H9 (cell line): ENCODE measurements around the gene TSPAN17. TPM values are rescaled to one million over a fixed set of nuclear protein-coding genes. Genes with fewer than 3 reads are reported as not detected.

ENCODE experiments used
- DNase-seq: peaks from one replicate; pipeline ENCODE4 v3.0.0-alpha.2; 2017
- H2AFZ ChIP-seq: one replicate; pipeline ENCODE4 v1.6.1; 2013; ENCODE audit warnings: mild to moderate bottlenecking, low read length, control low read depth, moderate library complexity
- H2AK5ac ChIP-seq: 2 replicates; pipeline ENCODE4 v1.6.1; 2013; ENCODE audit warnings: low read length, control low read depth, mixed read lengths; ENCODE audit not compliant: insufficient read length
- H2BK120ac ChIP-seq: one replicate; pipeline ENCODE4 v1.6.1; 2013; ENCODE audit warnings: low read depth, mild to moderate bottlenecking, low read length, control low read depth, inconsistent platforms; ENCODE audit not compliant: poor library complexity, severe bottlenecking
- H2BK12ac ChIP-seq: 2 replicates; pipeline ENCODE4 v1.6.1; 2013; ENCODE audit warnings: low read length, control low read depth, mixed read lengths, low read depth; ENCODE audit not compliant: insufficient read length
- H2BK15ac ChIP-seq: 2 replicates; pipeline ENCODE4 v1.6.1; 2013; ENCODE audit warnings: low read depth, low read length, control low read depth
- H2BK20ac ChIP-seq: one replicate; pipeline ENCODE4 v1.6.1; 2013; ENCODE audit warnings: low read depth, mild to moderate bottlenecking, low read length, control low read depth, inconsistent platforms; ENCODE audit not compliant: poor library complexity, severe bottlenecking
- H2BK5ac ChIP-seq: 2 replicates; pipeline ENCODE4 v1.6.1; 2013; ENCODE audit warnings: low read length, control low read depth, mixed read lengths; ENCODE audit not compliant: insufficient read length
- H3K14ac ChIP-seq: 2 replicates; pipeline ENCODE4 v1.6.1; 2013; ENCODE audit warnings: low read length, control low read depth; ENCODE audit not compliant: insufficient read depth
- H3K18ac ChIP-seq: 2 replicates; pipeline ENCODE4 v1.6.1; 2013; ENCODE audit warnings: low read depth, mild to moderate bottlenecking, mixed read lengths, low read length, control low read depth; ENCODE audit not compliant: insufficient read length
- H3K23ac ChIP-seq: 2 replicates; pipeline ENCODE4 v1.6.1; 2013; ENCODE audit warnings: low read length, control low read depth, mixed read lengths, low read depth; ENCODE audit not compliant: insufficient read length
- H3K23me2 ChIP-seq: 2 replicates; pipeline ENCODE4 v1.6.1; 2013; ENCODE audit warnings: low read depth, mild to moderate bottlenecking, mixed read lengths, low read length, control low read depth; ENCODE audit not compliant: insufficient read length, poor library complexity, severe bottlenecking
- H3K27ac ChIP-seq: 2 replicates; pipeline ENCODE4 v1.5.1; 2013; ENCODE audit warnings: low read length, control low read depth, mixed read lengths, low read depth; ENCODE audit not compliant: insufficient read length
- H3K27me3 ChIP-seq: 2 replicates; pipeline ENCODE4 v1.6.1; 2013; ENCODE audit warnings: low read length, control low read depth, inconsistent platforms; ENCODE audit not compliant: insufficient read depth
- H3K4ac ChIP-seq: 2 replicates; pipeline ENCODE4 v1.6.1; 2013; ENCODE audit warnings: low read depth, mild to moderate bottlenecking, control low read depth, inconsistent platforms, low read length, moderate library complexity
- H3K4me1 ChIP-seq: 2 replicates; pipeline ENCODE4 v1.6.1; 2013; ENCODE audit warnings: low read length, control low read depth, inconsistent platforms; ENCODE audit not compliant: insufficient read depth
- H3K4me2 ChIP-seq: 2 replicates; pipeline ENCODE4 v1.6.1; 2013; ENCODE audit warnings: low read length, control low read depth, mixed read lengths; ENCODE audit not compliant: insufficient read length, insufficient read depth
- H3K56ac ChIP-seq: 2 replicates; pipeline ENCODE4 v1.6.1; 2013; ENCODE audit warnings: low read depth, mild to moderate bottlenecking, mixed read lengths, low read length, control low read depth; ENCODE audit not compliant: insufficient read length
- H3K79me1 ChIP-seq: 2 replicates; pipeline ENCODE4 v1.6.1; 2013; ENCODE audit warnings: low read depth, mild to moderate bottlenecking, moderate library complexity, low read length, control low read depth, inconsistent platforms; ENCODE audit not compliant: insufficient read depth, poor library complexity, severe bottlenecking
- H3K79me2 ChIP-seq: 2 replicates; pipeline ENCODE4 v1.6.1; 2013; ENCODE audit warnings: low read length, control low read depth, inconsistent platforms; ENCODE audit not compliant: insufficient read depth
- H3K9ac ChIP-seq: 2 replicates; pipeline ENCODE4 v1.6.1; 2013; ENCODE audit warnings: low read length, control low read depth, mixed read lengths; ENCODE audit not compliant: insufficient read length; ENCODE audit errors: extremely low read depth
- H3K9me3 ChIP-seq: one replicate; pipeline ENCODE4 v1.6.1; 2013; ENCODE audit warnings: low read depth, low read length, inconsistent platforms; ENCODE audit not compliant: control insufficient read depth
- H3T11ph ChIP-seq: one replicate; pipeline ENCODE4 v1.6.1; 2013; ENCODE audit warnings: mild to moderate bottlenecking, low read length, control low read depth, inconsistent platforms
- H4K20me1 ChIP-seq: one replicate; pipeline ENCODE4 v1.6.1; 2013; ENCODE audit not compliant: control insufficient read depth, insufficient read length, insufficient read depth
- H4K5ac ChIP-seq: 2 replicates; pipeline ENCODE4 v1.6.1; 2013; ENCODE audit warnings: low read depth, mild to moderate bottlenecking, mixed read lengths, low read length, control low read depth; ENCODE audit not compliant: insufficient read length
- H4K8ac ChIP-seq: replicated peaks from 2 replicates; pipeline ENCODE4 v1.6.1; 2013; ENCODE audit warnings: low read length, control low read depth, mixed read lengths, low read depth; ENCODE audit not compliant: insufficient read length
- H4K91ac ChIP-seq: 2 replicates; pipeline ENCODE4 v1.6.1; 2013; ENCODE audit warnings: low read depth, mild to moderate bottlenecking, moderate library complexity, mixed read lengths, low read length, control low read depth; ENCODE audit not compliant: insufficient read length
- H3K27ac Mint-ChIP-seq, 3 experiments: 2 replicates in 2 of 3; 3 replicates in 1 of 3; pipeline ENCODE4 v1.8.0; 2020 to 2021; ENCODE audit warnings: mixed read lengths in 3 of 3, mild to moderate bottlenecking in 1 of 3, moderate library complexity in 1 of 3
- H3K27me3 Mint-ChIP-seq: 2 replicates; pipeline ENCODE4 v1.8.0; 2021; ENCODE audit warnings: low read depth, mild to moderate bottlenecking, moderate library complexity, mixed read lengths
- H3K36me3 Mint-ChIP-seq, 3 experiments: 2 replicates in 2 of 3; 3 replicates in 1 of 3; pipeline ENCODE4 v1.8.0; 2020 to 2021; ENCODE audit warnings: low read depth in 3 of 3, mixed read lengths in 3 of 3; ENCODE audit not compliant: insufficient read depth in 1 of 3
- H3K4me1 Mint-ChIP-seq, 2 experiments: 2 replicates each; pipeline ENCODE4 v1.8.0; 2020; ENCODE audit warnings: mixed read lengths in 2 of 2
- H3K4me3 Mint-ChIP-seq, 2 experiments: 2 replicates in 1 of 2; 3 replicates in 1 of 2; pipeline ENCODE4 v1.8.0; 2020 to 2021; ENCODE audit warnings: mild to moderate bottlenecking in 2 of 2, mixed read lengths in 2 of 2, moderate library complexity in 1 of 2
- H3K9me3 Mint-ChIP-seq, 2 experiments: 2 replicates in 1 of 2; 3 replicates in 1 of 2; pipeline ENCODE4 v1.8.0; 2020; ENCODE audit warnings: mild to moderate bottlenecking in 2 of 2, mixed read lengths in 2 of 2, moderate library complexity in 1 of 2
- CTCF ChIP-seq: fragments of 200-600 bp; sonication (generic); conservative IDR thresholded peaks from 3 replicates; pipeline ENCODE4 v1.8.0; 2021; ENCODE audit warnings: antibody characterized with exemption, mild to moderate bottlenecking
- WGBS: extraction: QIAGEN DNeasy Blood & Tissue Kit; methylation state at CpG from one replicate; pipeline ENCODE4 v1.1.7; 2013; ENCODE audit warnings: missing lambda C conversion rate, low lambda C conversion rate, mixed read lengths; ENCODE audit not compliant: insufficient read length; ENCODE audit errors: extremely low coverage; 5-methylcytosine and 5-hydroxymethylcytosine counted together
- total RNA-seq: library from RNA; stranded (reverse); gene quantifications from 2 replicates; pipeline ENCODE4 v1.2.1, GENCODE V29; 2021

TSPAN17 gene
- total RNA-seq, 1 experiment from 2014 or later, result 46.8 TPM

GRCh38 chr5:176663566-176663965 lies 16.3 kb downstream of the TSPAN17 start:
- H2BK5ac ChIP-seq, result no peak overlapping the region
- no peak for DNase-seq
- no peak overlapping the region for H3T11ph ChIP-seq
- no peak overlapping the region for H3K4ac ChIP-seq
- Mint-ChIP-seq H3K4me1 (peaks cover 9 to 27% of the 10 kb centered on the region in 2 experiments), H3K4me3 (no peak overlapping the region), H3K27me3 (peaks cover 3% of the 10 kb centered on the region), H3K9me3 (peaks cover 5 to 6% of the 10 kb centered on the region in 2 experiments; a peak in 3 of 5 replicates), H3K36me3 (peaks cover 0 to 1% (median 0%) of the 10 kb centered on the region in 3 experiments; a peak in 3 of 7 replicates), H3K27ac (no peak overlapping the region)
- H4K20me1 ChIP-seq, result no peaks in the 10 kb centered on the region
- no peak overlapping the region for H3K23ac ChIP-seq
- H3K79me2 ChIP-seq, result no peaks in the 10 kb centered on the region
- no peak overlapping the region for H2BK12ac ChIP-seq
- no peaks in the 10 kb centered on the region for H3K27me3 ChIP-seq
- H2AK5ac ChIP-seq, result no peak overlapping the region
- H4K91ac ChIP-seq, result no peak overlapping the region
- H3K4me2 ChIP-seq, result no peak overlapping the region
- H2BK15ac ChIP-seq, result no peak overlapping the region
- H3K23me2 ChIP-seq, result no peaks in the 10 kb centered on the region
- no peaks in the 10 kb centered on the region for H3K79me1 ChIP-seq
- no peak overlapping the region for H3K27ac ChIP-seq
- no peak overlapping the region for H2AFZ ChIP-seq
- no peak overlapping the region for H3K18ac ChIP-seq
- H2BK20ac ChIP-seq, result no peak overlapping the region
- no peak overlapping the region for H4K5ac ChIP-seq
- no peak overlapping the region for H2BK120ac ChIP-seq
- no CpG with 5 or more reads among the region's 10 CpGs for WGBS
- no peak overlapping the region for H3K56ac ChIP-seq
- no peaks in the 10 kb centered on the region for H3K9me3 ChIP-seq
- no peak overlapping the region; the same call in 1 of the 2 replicates for H3K14ac ChIP-seq
- H3K4me1 ChIP-seq, result no peaks in the 10 kb centered on the region; the same call in 1 of the 2 replicates
- no peak for TF ChIP-seq CTCF
- H3K9ac ChIP-seq, result no peak overlapping the region
- H4K8ac ChIP-seq, result no peak overlapping the region
